H9 (cell line): ENCODE results near the gene NKX1-1. TPM values are rescaled to one million over a fixed set of nuclear protein-coding genes. Genes with fewer than 3 reads are reported as not detected.

ENCODE experiments used
- DNase-seq: peaks from one replicate; pipeline ENCODE4 v3.0.0-alpha.2; 2017
- H2AFZ ChIP-seq: one replicate; pipeline ENCODE4 v1.6.1; 2013; ENCODE audit warnings: mild to moderate bottlenecking, low read length, control low read depth, moderate library complexity
- H2AK5ac ChIP-seq: 2 replicates; pipeline ENCODE4 v1.6.1; 2013; ENCODE audit warnings: low read length, control low read depth, mixed read lengths; ENCODE audit not compliant: insufficient read length
- H2BK120ac ChIP-seq: one replicate; pipeline ENCODE4 v1.6.1; 2013; ENCODE audit warnings: low read depth, mild to moderate bottlenecking, low read length, control low read depth, inconsistent platforms; ENCODE audit not compliant: poor library complexity, severe bottlenecking
- H2BK12ac ChIP-seq: 2 replicates; pipeline ENCODE4 v1.6.1; 2013; ENCODE audit warnings: low read length, control low read depth, mixed read lengths, low read depth; ENCODE audit not compliant: insufficient read length
- H2BK15ac ChIP-seq: 2 replicates; pipeline ENCODE4 v1.6.1; 2013; ENCODE audit warnings: low read depth, low read length, control low read depth
- H2BK20ac ChIP-seq: one replicate; pipeline ENCODE4 v1.6.1; 2013; ENCODE audit warnings: low read depth, mild to moderate bottlenecking, low read length, control low read depth, inconsistent platforms; ENCODE audit not compliant: poor library complexity, severe bottlenecking
- H2BK5ac ChIP-seq: 2 replicates; pipeline ENCODE4 v1.6.1; 2013; ENCODE audit warnings: low read length, control low read depth, mixed read lengths; ENCODE audit not compliant: insufficient read length
- H3K14ac ChIP-seq: 2 replicates; pipeline ENCODE4 v1.6.1; 2013; ENCODE audit warnings: low read length, control low read depth; ENCODE audit not compliant: insufficient read depth
- H3K18ac ChIP-seq: 2 replicates; pipeline ENCODE4 v1.6.1; 2013; ENCODE audit warnings: low read depth, mild to moderate bottlenecking, mixed read lengths, low read length, control low read depth; ENCODE audit not compliant: insufficient read length
- H3K23ac ChIP-seq: 2 replicates; pipeline ENCODE4 v1.6.1; 2013; ENCODE audit warnings: low read length, control low read depth, mixed read lengths, low read depth; ENCODE audit not compliant: insufficient read length
- H3K23me2 ChIP-seq: 2 replicates; pipeline ENCODE4 v1.6.1; 2013; ENCODE audit warnings: low read depth, mild to moderate bottlenecking, mixed read lengths, low read length, control low read depth; ENCODE audit not compliant: insufficient read length, poor library complexity, severe bottlenecking
- H3K27ac ChIP-seq: 2 replicates; pipeline ENCODE4 v1.5.1; 2013; ENCODE audit warnings: low read length, control low read depth, mixed read lengths, low read depth; ENCODE audit not compliant: insufficient read length
- H3K27me3 ChIP-seq: 2 replicates; pipeline ENCODE4 v1.6.1; 2013; ENCODE audit warnings: low read length, control low read depth, inconsistent platforms; ENCODE audit not compliant: insufficient read depth
- H3K4ac ChIP-seq: 2 replicates; pipeline ENCODE4 v1.6.1; 2013; ENCODE audit warnings: low read depth, mild to moderate bottlenecking, control low read depth, inconsistent platforms, low read length, moderate library complexity
- H3K4me1 ChIP-seq: 2 replicates; pipeline ENCODE4 v1.6.1; 2013; ENCODE audit warnings: low read length, control low read depth, inconsistent platforms; ENCODE audit not compliant: insufficient read depth
- H3K4me2 ChIP-seq: 2 replicates; pipeline ENCODE4 v1.6.1; 2013; ENCODE audit warnings: low read length, control low read depth, mixed read lengths; ENCODE audit not compliant: insufficient read length, insufficient read depth
- H3K56ac ChIP-seq: 2 replicates; pipeline ENCODE4 v1.6.1; 2013; ENCODE audit warnings: low read depth, mild to moderate bottlenecking, mixed read lengths, low read length, control low read depth; ENCODE audit not compliant: insufficient read length
- H3K79me1 ChIP-seq: 2 replicates; pipeline ENCODE4 v1.6.1; 2013; ENCODE audit warnings: low read depth, mild to moderate bottlenecking, moderate library complexity, low read length, control low read depth, inconsistent platforms; ENCODE audit not compliant: insufficient read depth, poor library complexity, severe bottlenecking
- H3K79me2 ChIP-seq: 2 replicates; pipeline ENCODE4 v1.6.1; 2013; ENCODE audit warnings: low read length, control low read depth, inconsistent platforms; ENCODE audit not compliant: insufficient read depth
- H3K9ac ChIP-seq: 2 replicates; pipeline ENCODE4 v1.6.1; 2013; ENCODE audit warnings: low read length, control low read depth, mixed read lengths; ENCODE audit not compliant: insufficient read length; ENCODE audit errors: extremely low read depth
- H3K9me3 ChIP-seq: one replicate; pipeline ENCODE4 v1.6.1; 2013; ENCODE audit warnings: low read depth, low read length, inconsistent platforms; ENCODE audit not compliant: control insufficient read depth
- H3T11ph ChIP-seq: one replicate; pipeline ENCODE4 v1.6.1; 2013; ENCODE audit warnings: mild to moderate bottlenecking, low read length, control low read depth, inconsistent platforms
- H4K20me1 ChIP-seq: one replicate; pipeline ENCODE4 v1.6.1; 2013; ENCODE audit not compliant: control insufficient read depth, insufficient read length, insufficient read depth
- H4K5ac ChIP-seq: 2 replicates; pipeline ENCODE4 v1.6.1; 2013; ENCODE audit warnings: low read depth, mild to moderate bottlenecking, mixed read lengths, low read length, control low read depth; ENCODE audit not compliant: insufficient read length
- H4K8ac ChIP-seq: replicated peaks from 2 replicates; pipeline ENCODE4 v1.6.1; 2013; ENCODE audit warnings: low read length, control low read depth, mixed read lengths, low read depth; ENCODE audit not compliant: insufficient read length
- H4K91ac ChIP-seq: 2 replicates; pipeline ENCODE4 v1.6.1; 2013; ENCODE audit warnings: low read depth, mild to moderate bottlenecking, moderate library complexity, mixed read lengths, low read length, control low read depth; ENCODE audit not compliant: insufficient read length
- H3K27ac Mint-ChIP-seq, 3 experiments: 2 replicates in 2 of 3; 3 replicates in 1 of 3; pipeline ENCODE4 v1.8.0; 2020 to 2021; ENCODE audit warnings: mixed read lengths in 3 of 3, mild to moderate bottlenecking in 1 of 3, moderate library complexity in 1 of 3
- H3K27me3 Mint-ChIP-seq: 2 replicates; pipeline ENCODE4 v1.8.0; 2021; ENCODE audit warnings: low read depth, mild to moderate bottlenecking, moderate library complexity, mixed read lengths
- H3K36me3 Mint-ChIP-seq, 3 experiments: 2 replicates in 2 of 3; 3 replicates in 1 of 3; pipeline ENCODE4 v1.8.0; 2020 to 2021; ENCODE audit warnings: low read depth in 3 of 3, mixed read lengths in 3 of 3; ENCODE audit not compliant: insufficient read depth in 1 of 3
- H3K4me1 Mint-ChIP-seq, 2 experiments: 2 replicates each; pipeline ENCODE4 v1.8.0; 2020; ENCODE audit warnings: mixed read lengths in 2 of 2
- H3K4me3 Mint-ChIP-seq, 2 experiments: 2 replicates in 1 of 2; 3 replicates in 1 of 2; pipeline ENCODE4 v1.8.0; 2020 to 2021; ENCODE audit warnings: mild to moderate bottlenecking in 2 of 2, mixed read lengths in 2 of 2, moderate library complexity in 1 of 2
- H3K9me3 Mint-ChIP-seq, 2 experiments: 2 replicates in 1 of 2; 3 replicates in 1 of 2; pipeline ENCODE4 v1.8.0; 2020; ENCODE audit warnings: mild to moderate bottlenecking in 2 of 2, mixed read lengths in 2 of 2, moderate library complexity in 1 of 2
- CTCF ChIP-seq: fragments of 200-600 bp; sonication (generic); conservative IDR thresholded peaks from 3 replicates; pipeline ENCODE4 v1.8.0; 2021; ENCODE audit warnings: antibody characterized with exemption, mild to moderate bottlenecking
- WGBS: extraction: QIAGEN DNeasy Blood & Tissue Kit; methylation state at CpG from one replicate; pipeline ENCODE4 v1.1.7; 2013; ENCODE audit warnings: missing lambda C conversion rate, low lambda C conversion rate, mixed read lengths; ENCODE audit not compliant: insufficient read length; ENCODE audit errors: extremely low coverage; 5-methylcytosine and 5-hydroxymethylcytosine counted together
- total RNA-seq: library from RNA; stranded (reverse); gene quantifications from 2 replicates; pipeline ENCODE4 v1.2.1, GENCODE V29; 2021

NKX1-1 gene
- total RNA-seq, 1 experiment from 2014 or later, result not detected

GRCh38 chr4:1451106-1451751, 45.0 kb upstream of the NKX1-1 start:
- no peak overlapping the region for H3K9ac ChIP-seq
- H3K14ac ChIP-seq, result no peak overlapping the region
- H3K23me2 ChIP-seq, result no peaks in the 10 kb centered on the region
- H3K4me1 Mint-ChIP-seq, result no peaks in the 10 kb centered on the region
- peaks cover 18% of the 10 kb centered on the region for H3K27me3 Mint-ChIP-seq
- H2AFZ ChIP-seq, result no peak overlapping the region
- H3K23ac ChIP-seq, result no peak overlapping the region
- no peak overlapping the region for H4K8ac ChIP-seq
- H2AK5ac ChIP-seq, result no peak overlapping the region
- peaks cover 5 to 16% (median 9%) of the 10 kb centered on the region in 3 experiments; a peak in 6 of 7 replicates for H3K36me3 Mint-ChIP-seq
- no peak overlapping the region for H2BK120ac ChIP-seq
- no peak for TF ChIP-seq CTCF
- no peak overlapping the region for H3K4ac ChIP-seq
- H3K4me3 Mint-ChIP-seq, result no peak overlapping the region
- H3K56ac ChIP-seq, result no peak overlapping the region
- no peak overlapping the region for H2BK12ac ChIP-seq
- no peak overlapping the region for H3K4me2 ChIP-seq
- H3K18ac ChIP-seq, result no peak overlapping the region
- H2BK5ac ChIP-seq, result no peak overlapping the region
- H3K4me1 ChIP-seq, result no peaks in the 10 kb centered on the region
- H2BK20ac ChIP-seq, result no peak overlapping the region
- no peak overlapping the region for H2BK15ac ChIP-seq
- no peak for DNase-seq
- H3K27me3 ChIP-seq, result no peaks in the 10 kb centered on the region
- no peaks in the 10 kb centered on the region for H4K20me1 ChIP-seq
- H3K27ac Mint-ChIP-seq, result no peak overlapping the region
- H3K79me2 ChIP-seq, result no peaks in the 10 kb centered on the region
- H3K79me1 ChIP-seq, result no peaks in the 10 kb centered on the region
- no peak overlapping the region for H4K5ac ChIP-seq
- H3K9me3 Mint-ChIP-seq, result peaks cover 21 to 29% of the 10 kb centered on the region in 2 experiments
- no peak overlapping the region for H3K27ac ChIP-seq
- no CpG with 5 or more reads among the region's 18 CpGs for WGBS
- H3K9me3 ChIP-seq, result peaks cover 12% of the 10 kb centered on the region
- no peak overlapping the region for H4K91ac ChIP-seq
- H3T11ph ChIP-seq, result no peak overlapping the region
